Tibial nerve (tissue), 4 donors: ENCODE data around the gene USP5. TPM values are rescaled to one million over a fixed set of nuclear protein-coding genes. Genes with fewer than 3 reads are reported as not detected.
"Not testable (repeated sequence)": the region's sequence is repeated elsewhere in the genome, so short reads cannot be mapped to it uniquely, and the experiment has no call there.

Source experiments
- DNase-seq, 2 donors: peaks; one replicate each; pipeline ENCODE4 v3.0.0-alpha.2; 2019; ENCODE audit warnings: low spot score in 2 of 2
- H3K27ac ChIP-seq, 4 donors: fragments of 200-600 bp; sonication (generic) in 3 of 4; one replicate each; pipeline ENCODE4 v1.5.1; 2017 to 2019; ENCODE audit warnings: mild to moderate bottlenecking in 1 of 4
- H3K27me3 ChIP-seq, 2 donors: fragments of 200-600 bp; sonication (generic) in 1 of 2; one replicate each; pipeline versions ENCODE4 v1.5.1 to v1.6.0; 2017 to 2019
- H3K36me3 ChIP-seq, 3 donors: fragments of 200-600 bp; sonication (generic); one replicate each; pipeline ENCODE4 v1.5.1; 2018 to 2019
- H3K4me1 ChIP-seq, 4 donors: fragments of 200-600 bp; sonication (generic) in 3 of 4; one replicate each; pipeline ENCODE4 v1.5.1; 2017 to 2019
- H3K4me3 ChIP-seq, 4 donors: fragments of 200-600 bp; sonication (generic) in 3 of 4; one replicate each; pipeline ENCODE4 v1.5.1; 2017 to 2019; ENCODE audit warnings: mild to moderate bottlenecking in 1 of 4, moderate library complexity in 1 of 4
- H3K9me3 ChIP-seq, 4 donors: fragments of 200-600 bp; sonication (generic) in 3 of 4; one replicate each; pipeline ENCODE4 v1.5.1; 2017 to 2019
- CTCF ChIP-seq, 5 experiments: fragments of 200-600 bp in 3 of 5; fragments of 450-650 bp in 2 of 5; sonication (generic) in 3 of 5; IDR thresholded peaks; one replicate each; pipeline ENCODE4 v1.5.1; 2016 to 2019; ENCODE audit warnings: antibody characterized with exemption in 5 of 5, mild to moderate bottlenecking in 3 of 5, moderate library complexity in 2 of 5
- EP300 ChIP-seq, 2 donors: sonication (generic); formaldehyde crosslinking; IDR thresholded peaks; one replicate each; pipeline ENCODE4 v1.6.1; 2017; ENCODE audit warnings: antibody characterized with exemption in 2 of 2, mild to moderate bottlenecking in 1 of 2
- POLR2A ChIP-seq, 2 donors: fragments of 450-650 bp; IDR thresholded peaks; one replicate each; pipeline ENCODE4 v1.6.1; 2017; ENCODE audit warnings: antibody characterized with exemption in 2 of 2, mild to moderate bottlenecking in 2 of 2, moderate library complexity in 2 of 2
- WGBS, 2 donors: methylation state at CpG; one replicate each; pipeline ENCODE4 v1.1.5; 2018; 5-methylcytosine and 5-hydroxymethylcytosine counted together
- total RNA-seq, 4 donors: library from RNA; depleted of rRNA; stranded (reverse); fragments of >200 nt; gene quantifications; one replicate each; pipeline ENCODE4 v1.1.0, GENCODE V29; 2016

The USP5 gene
- total RNA-seq, 4 donors from 2014 or later = 47.6 to 63.9 (median 56.8) TPM

GRCh38 chr12:6903722-6904121, 51.8 kb downstream of the USP5 start:
- Histone ChIP-seq H3K4me3 (no peak overlapping the region), H3K36me3 (peaks cover 0 to 21% (median 5%) of the 10 kb centered on the region in 3 donors), H3K9me3 (no peaks in the 10 kb centered on the region), H3K4me1 (peaks cover 0 to 30% (median 16%) of the 10 kb centered on the region in 4 donors), H3K27ac (peak overlapping the region in 2 of 4 donors; percentile 88 to 95), H3K27me3 (no peaks in the 10 kb centered on the region)
- WGBS, 2 donors = 64 to 74% methylated on average over 1 of the region's 1 CpG
- no peak for DNase-seq
- TF ChIP-seq POLR2A (IDR thresholded peaks at IDR 0.05) (no peak), CTCF (IDR thresholded peaks at IDR 0.05) (no peak), EP300 (IDR thresholded peaks at IDR 0.05) (no peak)

GRCh38 chr12:6904280-6905276, 52.6 kb downstream of the USP5 start, which contains the start of gene LRRC23:
LRRC23 (plus strand) TSS chr12:6904822; CDS start chr12:6905634, 812 bp downstream.
- Histone ChIP-seq H3K27ac (peak within 1 kb of the TSS; percentile 68 to 95 (median 79)), H3K4me1 (peaks cover 0 to 25% (median 12%) of the 10 kb centered on the region in 4 donors), H3K27me3 (no peaks in the 10 kb centered on the region), H3K4me3 (peak within 1 kb of the TSS; percentile 54 to 79 (median 58)), H3K36me3 (peaks cover 0 to 21% (median 5%) of the 10 kb centered on the region in 3 donors), H3K9me3 (no peaks in the 10 kb centered on the region)
- peak in 1 of 5 experiments; percentile 61 for TF ChIP-seq CTCF (IDR thresholded peaks at IDR 0.05)
- TF ChIP-seq POLR2A (IDR thresholded peaks at IDR 0.05) = peak in 1 of 2 donors; percentile 77
- TF ChIP-seq EP300 (IDR thresholded peaks at IDR 0.05) = peak; percentile 90 to 91
- peak; percentile 96 to 99 for DNase-seq
- 4 to 5% methylated on average over 34 of the region's 34 CpGs for WGBS, 2 donors

GRCh38 chr12:6905414-6906040, 53.6 kb downstream of the USP5 start:
- Histone ChIP-seq H3K4me1 (peaks cover 0 to 15% (median 9%) of the 10 kb centered on the region in 4 donors), H3K36me3 (peaks cover 0 to 21% (median 5%) of the 10 kb centered on the region in 3 donors), H3K27ac (peak overlapping the region; percentile 68 to 95 (median 79)), H3K27me3 (no peaks in the 10 kb centered on the region), H3K4me3 (peak overlapping the region in 3 of 4 donors; percentile 55 to 79 (median 60)), H3K9me3 (no peaks in the 10 kb centered on the region)
- WGBS, 2 donors = 56 to 58% methylated on average over 5 of the region's 5 CpGs
- DNase-seq = no peak
- TF ChIP-seq CTCF (IDR thresholded peaks at IDR 0.05) (no peak), POLR2A (IDR thresholded peaks at IDR 0.05) (no peak), EP300 (IDR thresholded peaks at IDR 0.05) (no peak)

GRCh38 chr12:6908141-6908540, 56.2 kb downstream of the USP5 start:
- peaks cover 0 to 15% (median 9%) of the 10 kb centered on the region in 4 donors for H3K4me1 ChIP-seq
- DNase-seq, H3K27me3 ChIP-seq, H3K4me3 ChIP-seq, H3K27ac ChIP-seq, H3K9me3 ChIP-seq: not testable (repeated sequence)
- WGBS, 2 donors = 97 to 98% methylated on average over 11 of the region's 11 CpGs
- H3K36me3 ChIP-seq = peaks cover 0 to 21% (median 5%) of the 10 kb centered on the region in 3 donors

GRCh38 chr12:6909421-6910145, 57.6 kb downstream of the USP5 start:
- TF ChIP-seq POLR2A (IDR thresholded peaks at IDR 0.05) = no peak
- TF ChIP-seq CTCF (IDR thresholded peaks at IDR 0.05) = no peak
- TF ChIP-seq EP300 (IDR thresholded peaks at IDR 0.05) = no peak
- peaks cover 0 to 17% (median 9%) of the 10 kb centered on the region in 4 donors for H3K4me1 ChIP-seq
- H3K4me3 ChIP-seq = no peak overlapping the region
- no peak for DNase-seq
- H3K9me3 ChIP-seq = no peaks in the 10 kb centered on the region
- WGBS, 2 donors = 81 to 85% methylated on average over 4 of the region's 4 CpGs
- H3K27ac ChIP-seq = no peak overlapping the region
- peaks cover 0 to 21% (median 5%) of the 10 kb centered on the region in 3 donors for H3K36me3 ChIP-seq
- H3K27me3 ChIP-seq = no peaks in the 10 kb centered on the region
